ENCODE results near the gene PRTN3.
A peak's percentile ranks its signal among the peaks of the same experiment; 100 is the strongest.
"Not testable (repeated sequence)": the region's sequence is repeated elsewhere in the genome, so short reads cannot be mapped to it uniquely, and the experiment has no call there.

PRTN3 gene

GRCh38 chr19:872266-872951, 31.6 kb downstream of the PRTN3 start:
- no peak for TF ChIP-seq CTCF (IDR thresholded peaks at IDR 0.05; ENCODE audit: borderline replicate concordance, control extremely low read depth, extremely low read depth, insufficient read depth, missing control alignments)
- peak; percentile 90 for DNase-seq (ENCODE audit: low spot score)
- in situ Hi-C loops (cut with MboI; ENCODE audit: low sequenced_read_pairs, unreplicated experiment), result no loop called here

- peak; percentile 84 for DNase-seq (ENCODE audit: low spot score)
- no peak for TF ChIP-seq CTCF (IDR thresholded peaks at IDR 0.05; ENCODE audit: borderline replicate concordance, control extremely low read depth, extremely low read depth, insufficient read depth, missing control alignments)
- in situ Hi-C loops (cut with MboI; ENCODE audit: low sequenced_read_pairs, unreplicated experiment), result no loop called here
Observed at GRCh38 chr19:873084-873483, 32.3 kb downstream of the PRTN3 start.

GRCh38 chr19:873561-874041, 32.8 kb downstream of the PRTN3 start:
- in situ Hi-C loops (cut with MboI; ENCODE audit: low sequenced_read_pairs, unreplicated experiment), result no loop called here
- TF ChIP-seq CTCF (IDR thresholded peaks at IDR 0.05; ENCODE audit: borderline replicate concordance, control extremely low read depth, extremely low read depth, insufficient read depth, missing control alignments), result no peak
- no peak for DNase-seq (ENCODE audit: low spot score)

- in situ Hi-C loops (cut with MboI; ENCODE audit: low sequenced_read_pairs, unreplicated experiment), result no loop called here
- no peak for TF ChIP-seq CTCF (IDR thresholded peaks at IDR 0.05; ENCODE audit: borderline replicate concordance, control extremely low read depth, extremely low read depth, insufficient read depth, missing control alignments)
Observed at GRCh38 chr19:875265-875879, 34.6 kb downstream of the PRTN3 start.

GRCh38 chr19:876089-876488, 35.3 kb downstream of the PRTN3 start:
- no peak for TF ChIP-seq CTCF (IDR thresholded peaks at IDR 0.05; ENCODE audit: borderline replicate concordance, control extremely low read depth, extremely low read depth, insufficient read depth, missing control alignments)
- no peak for DNase-seq (ENCODE audit: low spot score)
- in situ Hi-C loops (cut with MboI; ENCODE audit: low sequenced_read_pairs, unreplicated experiment), result no loop called here

More at GRCh38 chr19:875265-875879, 34.6 kb downstream of the PRTN3 start:
- DNase-seq (ENCODE audit: low spot score), result no peak

GRCh38 chr19:876780-877314, 36.0 kb downstream of the PRTN3 start:
- in situ Hi-C loops (cut with MboI; ENCODE audit: low sequenced_read_pairs, unreplicated experiment), result no loop called here
- TF ChIP-seq CTCF (IDR thresholded peaks at IDR 0.05; ENCODE audit: borderline replicate concordance, control extremely low read depth, extremely low read depth, insufficient read depth, missing control alignments), result no peak

GRCh38 chr19:877992-878660, 37.3 kb downstream of the PRTN3 start:
- in situ Hi-C loops (cut with MboI; ENCODE audit: low sequenced_read_pairs, unreplicated experiment); DNase-seq (ENCODE audit: low spot score): not testable (repeated sequence)

More at GRCh38 chr19:876780-877314, 36.0 kb downstream of the PRTN3 start:
- DNase-seq (ENCODE audit: low spot score), result no peak

GRCh38 chr19:878751-879561, 38.2 kb downstream of the PRTN3 start:
- in situ Hi-C loops (cut with MboI; ENCODE audit: low sequenced_read_pairs, unreplicated experiment); DNase-seq (ENCODE audit: low spot score): not testable (repeated sequence)

Data from GM13976 (cell line).